Adrenal gland (tissue), 12 donors: ENCODE results near the gene TCTN1. TPM values are rescaled to one million over a fixed set of nuclear protein-coding genes. Genes with fewer than 3 reads are reported as not detected.

ENCODE experiments used
- DNase-seq, 7 donors: peaks; one replicate each; pipeline ENCODE4 v3.0.0-alpha.2; 2019 to 2020
- H3K27ac ChIP-seq, 5 donors: fragments of 200-600 bp; sonication (generic) in 4 of 5; 1 replicate in 3 of 5; 2 replicates in 2 of 5; pipeline versions ENCODE4 v1.5.1 to v1.8.0; 2016 to 2020; ENCODE audit warnings: mild to moderate bottlenecking in 1 of 5
- H3K27me3 ChIP-seq: fragments of 200-600 bp; 2 replicates; pipeline ENCODE4 v1.8.0; 2021
- H3K36me3 ChIP-seq, 2 donors: fragments of 200-600 bp; replicated peaks in 1 of 2; 1 replicate in 1 of 2; 2 replicates in 1 of 2; pipeline versions ENCODE4 v1.5.1 to v1.8.0; 2018 to 2022
- H3K4me1 ChIP-seq, 2 donors: fragments of 200-600 bp; replicated peaks in 1 of 2; 1 replicate in 1 of 2; 2 replicates in 1 of 2; pipeline versions ENCODE4 v1.5.1 to v1.8.0; 2018 to 2021
- H3K4me3 ChIP-seq, 4 donors: fragments of 200-600 bp; sonication (generic) in 3 of 4; one replicate each; pipeline ENCODE4 v1.5.1; 2016 to 2018
- H3K9me3 ChIP-seq, 3 donors: fragments of 200-600 bp; sonication (generic) in 1 of 3; replicated peaks in 1 of 3; 1 replicate in 2 of 3; 2 replicates in 1 of 3; pipeline versions ENCODE4 v1.5.1 to v1.8.0; 2016 to 2021
- CTCF ChIP-seq, 6 experiments: fragments of 450-650 bp in 4 of 6; fragments of 200-600 bp in 2 of 6; sonication (generic) in 1 of 6; IDR thresholded peaks; 1 replicate in 5 of 6; 2 replicates in 1 of 6; pipeline versions ENCODE4 v1.5.1 to v1.8.0; 2016 to 2021; ENCODE audit warnings: antibody characterized with exemption in 6 of 6, mild to moderate bottlenecking in 2 of 6, moderate library complexity in 1 of 6
- POLR2A ChIP-seq, 2 donors: fragments of 450-650 bp; IDR thresholded peaks; one replicate each; pipeline ENCODE4 v1.6.1; 2017; ENCODE audit warnings: antibody characterized with exemption in 2 of 2, mild to moderate bottlenecking in 2 of 2, moderate library complexity in 1 of 2
- WGBS, 4 donors: extraction: QIAGEN DNeasy Blood & Tissue Kit in 2 of 4; methylation state at CpG; one replicate each; pipeline versions ENCODE4 v1.1.5 to v1.1.7; 2013 to 2017; 5-methylcytosine and 5-hydroxymethylcytosine counted together
- intact Hi-C, 2 donors: fragments of 100-400 bp; cut with DNase I; formaldehyde crosslinking; loops; one replicate each; pipeline versions ENCODE4 v1.14.1 to v1.15.0; 2022 to 2023
- polyA plus RNA-seq, 3 donors: library from polyadenylated mRNA; stranded (reverse); fragments of 200-250 nt in 2 of 3; fragments of 350-450 nt in 1 of 3; fragmentation: Illumina TruSeq in 1 of 3; extraction: RNeasy Lipid Tissue Mini Kit (QIAGEN cat#74804) in 1 of 3; gene quantifications; one replicate each; pipeline ENCODE4 v1.2.3, GENCODE V29; 2013 to 2014
- total RNA-seq, 9 donors: library from RNA; depleted of rRNA in 4 of 9; stranded (reverse); fragments of >200 nt in 4 of 9; fragments of 120-200 nt in 1 of 9; fragmentation: NEBNext Ultra II Directional in 1 of 9; extraction: Animal tissue kit (Norgen Biotek cat#: 25700) in 1 of 9; gene quantifications; one replicate each; pipeline versions ENCODE4 v1.1.0 to v1.2.4, GENCODE V29; 2013 to 2023
- donor health status: healthy with polysubstance abuse.
- donor health status: Bipolar disorder and iron deficiency.
- donor health status: DM: yes; HTN: yes; CAD: no.
- donor health status: DM: no; HTN: no; CAD: no.
- donor health status: DM: no; HTN: no; CAD: no.
- donor health status: DM: yes; HTN: yes; CAD: no.

The TCTN1 gene
- total and polyA plus RNA-seq, 12 donors: 37.3 to 174 (median 55.1) TPM

GRCh38 chr12:110657747-110658146 is 43.8 kb downstream of the TCTN1 start:
- DNase-seq: no peak

GRCh38 chr12:110658242-110658641 is 44.3 kb downstream of the TCTN1 start:
- peaks cover 0 to 3% of the 10 kb centered on the region in 2 donors for H3K36me3 ChIP-seq
- no peak overlapping the region for H3K27ac ChIP-seq
- intact Hi-C loops: no loop called here
- H3K9me3 ChIP-seq: no peaks in the 10 kb centered on the region
- H3K4me3 ChIP-seq: no peak overlapping the region
- TF ChIP-seq POLR2A (IDR thresholded peaks at IDR 0.05) (no peak), CTCF (IDR thresholded peaks at IDR 0.05) (no peak)
- no peaks in the 10 kb centered on the region for H3K27me3 ChIP-seq
- no peaks in the 10 kb centered on the region for H3K4me1 ChIP-seq
- DNase-seq: no peak
- WGBS, 4 donors: 69 to 79% (median 73%) methylated on average over 9 of the region's 9 CpGs

More at GRCh38 chr12:110657747-110658146, 43.8 kb downstream of the TCTN1 start:
- 73 to 78% (median 78%) methylated on average over 7 to 9 of the region's 9 CpGs for WGBS, 4 donors
- intact Hi-C loops: no loop called here
- H3K27ac ChIP-seq: no peak overlapping the region
- H3K9me3 ChIP-seq: no peaks in the 10 kb centered on the region
- H3K4me1 ChIP-seq: no peaks in the 10 kb centered on the region
- H3K36me3 ChIP-seq: peaks cover 0 to 3% of the 10 kb centered on the region in 2 donors
- no peak for TF ChIP-seq CTCF (IDR thresholded peaks at IDR 0.05)
- TF ChIP-seq POLR2A (IDR thresholded peaks at IDR 0.05): no peak
- H3K27me3 ChIP-seq: no peaks in the 10 kb centered on the region
- H3K4me3 ChIP-seq: no peak overlapping the region

- TF ChIP-seq CTCF (IDR thresholded peaks at IDR 0.05) (no peak), POLR2A (IDR thresholded peaks at IDR 0.05) (no peak)
- no peaks in the 10 kb centered on the region for H3K9me3 ChIP-seq
- no peak for DNase-seq
- no peaks in the 10 kb centered on the region for H3K27me3 ChIP-seq
- H3K27ac ChIP-seq: no peak overlapping the region
- H3K4me1 ChIP-seq: no peaks in the 10 kb centered on the region
- intact Hi-C loops: no loop called here
- H3K4me3 ChIP-seq: no peak overlapping the region
- 83 to 90% (median 89%) methylated on average over 3 of the region's 3 CpGs for WGBS, 4 donors
- H3K36me3 ChIP-seq: peaks cover 0 to 3% of the 10 kb centered on the region in 2 donors
Observed at GRCh38 chr12:110658878-110659277, 44.9 kb downstream of the TCTN1 start.

- TF ChIP-seq POLR2A (IDR thresholded peaks at IDR 0.05): no peak
- TF ChIP-seq CTCF (IDR thresholded peaks at IDR 0.05): no peak
- WGBS, 4 donors: 71 to 74% (median 72%) methylated on average over 15 to 23 of the region's 23 CpGs
- Histone ChIP-seq H3K36me3 (peaks cover 0 to 3% of the 10 kb centered on the region in 2 donors), H3K4me1 (no peaks in the 10 kb centered on the region), H3K27me3 (no peaks in the 10 kb centered on the region), H3K9me3 (no peaks in the 10 kb centered on the region), H3K27ac (no peak overlapping the region), H3K4me3 (no peak overlapping the region)
- peak in 4 of 7 donors; percentile 18 to 56 (median 29) for DNase-seq
- intact Hi-C loops: no loop called here
Observed at GRCh38 chr12:110661337-110661972, 47.5 kb downstream of the TCTN1 start.
